Esophagus muscularis mucosa (tissue), 4 donors: ENCODE results near the gene HOXB6. TPM values are rescaled to one million over a fixed set of nuclear protein-coding genes. Genes with fewer than 3 reads are reported as not detected.

Source experiments
- DNase-seq: peaks from one replicate; pipeline ENCODE4 v3.0.0-alpha.2; 2017; ENCODE audit errors: extremely low spot score
- H3K27ac ChIP-seq, 4 donors: fragments of 200-600 bp; sonication (generic); replicated peaks in 1 of 4; 1 replicate in 3 of 4; 2 replicates in 1 of 4; pipeline ENCODE4 v1.5.1; 2016 to 2019; ENCODE audit warnings: mild to moderate bottlenecking in 1 of 4
- H3K27me3 ChIP-seq, 4 donors: fragments of 200-600 bp; sonication (generic); one replicate each; pipeline versions ENCODE4 v1.5.1 to v1.6.0; 2016 to 2019
- H3K36me3 ChIP-seq, 4 donors: fragments of 200-600 bp; sonication (generic); one replicate each; pipeline ENCODE4 v1.5.1; 2016 to 2019
- H3K4me1 ChIP-seq, 4 donors: fragments of 200-600 bp; sonication (generic); one replicate each; pipeline ENCODE4 v1.5.1; 2016 to 2019
- H3K4me3 ChIP-seq, 4 donors: fragments of 200-600 bp; sonication (generic); 1 replicate in 2 of 4; 2 replicates in 2 of 4; pipeline ENCODE4 v1.5.1; 2016 to 2019; ENCODE audit warnings: mild to moderate bottlenecking in 4 of 4, moderate library complexity in 1 of 4
- H3K9me3 ChIP-seq, 4 donors: fragments of 200-600 bp; sonication (generic); 1 replicate in 3 of 4; 2 replicates in 1 of 4; pipeline ENCODE4 v1.5.1; 2016 to 2019
- CTCF ChIP-seq, 3 experiments: fragments of 200-600 bp in 2 of 3; fragments of 450-650 bp in 1 of 3; sonication (generic) in 2 of 3; IDR thresholded peaks; one replicate each; pipeline ENCODE4 v1.5.1; 2017 to 2019; ENCODE audit warnings: antibody characterized with exemption in 3 of 3, mild to moderate bottlenecking in 2 of 3, moderate library complexity in 1 of 3
- EP300 ChIP-seq: sonication (generic); formaldehyde crosslinking; IDR thresholded peaks from one replicate; pipeline ENCODE4 v1.6.1; 2017; ENCODE audit warnings: antibody characterized with exemption
- POLR2A ChIP-seq: fragments of 450-650 bp; IDR thresholded peaks from one replicate; pipeline ENCODE4 v1.6.1; 2017; ENCODE audit warnings: antibody characterized with exemption, moderate library complexity, mild to moderate bottlenecking, low read depth
- POLR2AphosphoS5 ChIP-seq, 2 donors: sonication (generic); formaldehyde crosslinking; IDR thresholded peaks; one replicate each; pipeline ENCODE4 v1.6.1; 2017; ENCODE audit warnings: antibody characterized with exemption in 2 of 2
- WGBS: methylation state at CpG from one replicate; pipeline ENCODE4 v1.1.5; 2018; 5-methylcytosine and 5-hydroxymethylcytosine counted together
- intact Hi-C: fragments of 100-400 bp; cut with DNase I; formaldehyde crosslinking; loops from one replicate; pipeline ENCODE4 v1.15.1; 2023
- small RNA-seq, 3 donors: library from RNA; depleted of rRNA; stranded (forward); fragments of <200 nt; gene quantifications; one replicate each; pipeline ENCODE3, GENCODE V24; 2016
- total RNA-seq, 4 donors: library from RNA; depleted of rRNA; stranded (reverse); fragments of >200 nt; gene quantifications; one replicate each; pipeline versions ENCODE4 v1.1.0 to v1.2.1, GENCODE V29; 2016

The HOXB6 gene
- total RNA-seq, 4 donors from 2014 or later = 2.2 to 5.4 (median 2.9) TPM

- H3K9me3 ChIP-seq = no peaks in the 10 kb centered on the region
- peaks cover 4 to 17% (median 13%) of the 10 kb centered on the region in 4 donors for H3K36me3 ChIP-seq
- peaks cover 37 to 68% (median 67%) of the 10 kb centered on the region in 4 donors for H3K4me1 ChIP-seq
- intact Hi-C loops = no loop called here
- H3K27ac ChIP-seq = peak overlapping the region; percentile 91 to 97 (median 96)
- no peak for DNase-seq
- peak overlapping the region; percentile 39 to 49 (median 42) for H3K4me3 ChIP-seq
- TF ChIP-seq POLR2A = no peak
- TF ChIP-seq EP300 = no peak
- peak; percentile 5 to 35 for TF ChIP-seq POLR2AphosphoS5 (IDR thresholded peaks at IDR 0.05)
- TF ChIP-seq CTCF (IDR thresholded peaks at IDR 0.05) = no peak
- WGBS = 20% methylated on average over 10 of the region's 10 CpGs
- H3K27me3 ChIP-seq = no peaks in the 10 kb centered on the region
Observed at GRCh38 chr17:48546137-48546923, 58.5 kb downstream of the HOXB6 start.

Small RNAs within 50 kb of the gene (small RNA-seq; reads per million reads assigned to genes)
- 0 reads per million in 3 donors for gene MIR196A1

Other genes with a start within 250 kb of the HOXB6 start
- gene SKAP1, start 174.8 kb downstream of the HOXB6 start, total RNA-seq = 1 to 10 TPM; 1.1 to 1.7 (median 1.2) TPM
- not detected for gene HOXB1, start 74.0 kb downstream of the HOXB6 start, total RNA-seq
- gene HOXB2, start 59.9 kb downstream of the HOXB6 start, total RNA-seq = 10 to 100 TPM; 36.3 to 86.4 (median 63.4) TPM
- 1 to 10 TPM; 3.5 to 8.3 (median 5.0) TPM for gene HOXB4, start 26.6 kb downstream of the HOXB6 start, total RNA-seq
- gene HOXB3, start 14.7 kb downstream of the HOXB6 start, total RNA-seq = 10 to 100 TPM; 10.8 to 34.9 (median 28.7) TPM
- under 1 TPM; 0.17 to 0.83 (median 0.36) TPM for gene HOXB5, start 11.2 kb downstream of the HOXB6 start, total RNA-seq
- 1 to 10 TPM in 1 of 4 donors, under 1 TPM in 3; 0.52 to 1.7 (median 0.66) TPM for gene HOXB7, start 6.0 kb upstream of the HOXB6 start, total RNA-seq
- gene HOXB8, start 10.3 kb upstream of the HOXB6 start, total RNA-seq = not detected
- not detected for gene HOXB9, start 21.4 kb upstream of the HOXB6 start, total RNA-seq
- not detected for gene PRAC1, start 117.5 kb upstream of the HOXB6 start, total RNA-seq
- gene PRAC2, start 118.2 kb upstream of the HOXB6 start, total RNA-seq = not detected
- not detected for gene HOXB13, start 123.8 kb upstream of the HOXB6 start, total RNA-seq
- 1 to 10 TPM in 1 of 4 donors, under 1 TPM in 2, not detected in 1; under 0.01 to 1.1 (median 0.29) TPM for gene TTLL6, start 212.2 kb upstream of the HOXB6 start, total RNA-seq
- 100 to 1,000 TPM; 157 to 210 (median 183) TPM for gene CALCOCO2, start 226.0 kb upstream of the HOXB6 start, total RNA-seq